HepG2 (cell line): ENCODE results near the gene C18orf54. TPM values are rescaled to one million over a fixed set of nuclear protein-coding genes. Genes with fewer than 3 reads are reported as not detected.

Experiments used
- AGO2 ChIP-seq: fragments of 200-400 bp; formaldehyde crosslinking; optimal IDR thresholded peaks from 2 replicates; pipeline ENCODE3; 2017; ENCODE audit warnings: mild to moderate bottlenecking, low read depth, low read length, moderate library complexity
- BRCA1 ChIP-seq: sonication (generic); formaldehyde crosslinking; IDR thresholded peaks from 2 replicates; pipeline ENCODE4 v1.4.0; 2020; ENCODE audit warnings: missing genetic modification reagents
- ETV5 ChIP-seq: IDR thresholded peaks from 2 replicates; pipeline ENCODE4 v1.6.1; 2018; ENCODE audit warnings: missing biosample characterization, missing genetic modification reagents, inconsistent platforms, borderline replicate concordance
- HMG20A ChIP-seq: IDR thresholded peaks from 2 replicates; pipeline ENCODE4 v1.6.1; 2016; ENCODE audit warnings: borderline replicate concordance
- KAT7 ChIP-seq: IDR thresholded peaks from 2 replicates; pipeline ENCODE4 v1.6.1; 2018; ENCODE audit warnings: borderline replicate concordance, missing compliant biosample characterization
- KLF11 ChIP-seq: IDR thresholded peaks from 2 replicates; pipeline ENCODE4 v1.6.1; 2016; ENCODE audit warnings: missing compliant biosample characterization
- NAIF1 ChIP-seq: sonication (generic); formaldehyde crosslinking; IDR thresholded peaks from 2 replicates; pipeline ENCODE4 v1.5.0; 2020; ENCODE audit warnings: mild to moderate bottlenecking, missing genetic modification reagents, borderline replicate concordance
- NCOA2 ChIP-seq: sonication (generic); formaldehyde crosslinking; IDR thresholded peaks from 2 replicates; pipeline ENCODE4 v1.8.0; 2022; ENCODE audit warnings: inconsistent platforms
- RARA ChIP-seq: IDR thresholded peaks from 2 replicates; pipeline ENCODE4 v1.6.1; 2016; ENCODE audit warnings: missing genetic modification reagents, missing compliant biosample characterization
- RCOR2 ChIP-seq: IDR thresholded peaks from 2 replicates; pipeline ENCODE4 v1.6.1; 2016; ENCODE audit warnings: missing biosample characterization, missing genetic modification reagents
- RNF2 ChIP-seq: fragments of 450-650 bp; conservative IDR thresholded peaks from 2 replicates; pipeline ENCODE4 v1.6.1; 2016; ENCODE audit warnings: low read depth
- ZBTB7B ChIP-seq: sonication (generic); formaldehyde crosslinking; IDR thresholded peaks from 2 replicates; pipeline ENCODE4 v1.4.0; 2020; ENCODE audit warnings: missing genetic modification reagents
- ZHX1 ChIP-seq: sonication (generic); formaldehyde crosslinking; IDR thresholded peaks from 2 replicates; pipeline ENCODE4 v1.8.1; 2022; ENCODE audit warnings: low read depth, mild to moderate bottlenecking, missing genetic modification reagents
- ZKSCAN8 ChIP-seq: IDR thresholded peaks from 2 replicates; pipeline ENCODE4 v1.6.1; 2016; ENCODE audit warnings: borderline replicate concordance, missing genetic modification reagents, missing compliant biosample characterization
- ZMYM3 ChIP-seq: sonication (generic); formaldehyde crosslinking; IDR thresholded peaks from 2 replicates; pipeline ENCODE4 v1.5.1; 2020; ENCODE audit warnings: mild to moderate bottlenecking, missing genetic modification reagents
- ZNF20 ChIP-seq: sonication (generic); formaldehyde crosslinking; IDR thresholded peaks from 2 replicates; pipeline ENCODE4 v1.4.0; 2020; ENCODE audit warnings: mild to moderate bottlenecking, moderate library complexity, missing genetic modification reagents
- ZNF317 ChIP-seq: sonication (generic); formaldehyde crosslinking; IDR thresholded peaks from 2 replicates; pipeline ENCODE4 v1.5.0; 2020; ENCODE audit warnings: mild to moderate bottlenecking, missing genetic modification reagents
- ZNF468 ChIP-seq: sonication (generic); formaldehyde crosslinking; IDR thresholded peaks from 2 replicates; pipeline ENCODE4 v1.8.0; 2022; ENCODE audit warnings: mild to moderate bottlenecking, moderate library complexity, missing genetic modification reagents
- ZNF556 ChIP-seq: sonication (generic); formaldehyde crosslinking; IDR thresholded peaks from 2 replicates; pipeline ENCODE4 v1.4.0; 2020; ENCODE audit warnings: mild to moderate bottlenecking, missing genetic modification reagents, borderline replicate concordance
- ZNF570 ChIP-seq: sonication (generic); formaldehyde crosslinking; IDR thresholded peaks from 2 replicates; pipeline ENCODE4 v1.4.0; 2020; ENCODE audit warnings: mild to moderate bottlenecking, missing genetic modification reagents, borderline replicate concordance
- ZNF597 ChIP-seq: sonication (generic); formaldehyde crosslinking; IDR thresholded peaks from 2 replicates; pipeline ENCODE4 v1.5.0; 2020; ENCODE audit warnings: missing genetic modification reagents
- ZNF720 ChIP-seq: sonication (generic); formaldehyde crosslinking; IDR thresholded peaks from 2 replicates; pipeline ENCODE4 v1.4.0; 2020; ENCODE audit warnings: missing genetic modification reagents
- ZNF878 ChIP-seq: sonication (generic); formaldehyde crosslinking; IDR thresholded peaks from 2 replicates; pipeline ENCODE4 v1.8.1; 2023; ENCODE audit warnings: mild to moderate bottlenecking, missing genetic modification reagents, moderate library complexity
- ZNF879 ChIP-seq: sonication (generic); formaldehyde crosslinking; IDR thresholded peaks from 2 replicates; pipeline ENCODE4 v1.8.1; 2023; ENCODE audit warnings: missing genetic modification reagents
- ZZZ3 ChIP-seq: sonication (generic); formaldehyde crosslinking; IDR thresholded peaks from 2 replicates; pipeline ENCODE4 v1.4.0; 2020; ENCODE audit warnings: missing genetic modification reagents, mild to moderate bottlenecking, borderline replicate concordance
- polyA plus RNA-seq, 8 experiments: library from polyadenylated mRNA; depleted of rRNA in 3 of 8; stranded (reverse) in 7 of 8; unstranded in 1 of 8; fragments of >200 nt; fragmentation: Illumina TruSeq in 4 of 8; extraction: Trizol in 4 of 8; gene quantifications; 2 replicates each; pipeline versions ENCODE4 v1.2.1 to v1.2.3, GENCODE V29; 2011 to 2016; ENCODE audit warnings: low read depth in 4 of 8, missing spikeins in 1 of 8, mixed read lengths in 1 of 8; ENCODE audit not compliant: insufficient read depth in 1 of 8
- total RNA-seq, 5 experiments: library from RNA; depleted of rRNA; stranded (reverse); fragments of >200 nt; fragmentation: Illumina TruSeq; extraction: Trizol; gene quantifications; 2 replicates each; pipeline ENCODE4 v1.2.3, GENCODE V29; 2016; ENCODE audit warnings: low read depth in 1 of 5
- TF ChIP-seq, protein P1 (sequence below): sonication (generic); formaldehyde crosslinking; IDR thresholded peaks from 2 replicates; pipeline ENCODE4 v1.5.0; 2020; ENCODE audit warnings: missing genetic modification reagents

Gene C18orf54
- total and polyA plus RNA-seq, 2 of the 13 experiments (the other 11 are each of a cell fraction or from before 2014, with no cell fraction given): 1.8 to 2.5 TPM

DNA sequence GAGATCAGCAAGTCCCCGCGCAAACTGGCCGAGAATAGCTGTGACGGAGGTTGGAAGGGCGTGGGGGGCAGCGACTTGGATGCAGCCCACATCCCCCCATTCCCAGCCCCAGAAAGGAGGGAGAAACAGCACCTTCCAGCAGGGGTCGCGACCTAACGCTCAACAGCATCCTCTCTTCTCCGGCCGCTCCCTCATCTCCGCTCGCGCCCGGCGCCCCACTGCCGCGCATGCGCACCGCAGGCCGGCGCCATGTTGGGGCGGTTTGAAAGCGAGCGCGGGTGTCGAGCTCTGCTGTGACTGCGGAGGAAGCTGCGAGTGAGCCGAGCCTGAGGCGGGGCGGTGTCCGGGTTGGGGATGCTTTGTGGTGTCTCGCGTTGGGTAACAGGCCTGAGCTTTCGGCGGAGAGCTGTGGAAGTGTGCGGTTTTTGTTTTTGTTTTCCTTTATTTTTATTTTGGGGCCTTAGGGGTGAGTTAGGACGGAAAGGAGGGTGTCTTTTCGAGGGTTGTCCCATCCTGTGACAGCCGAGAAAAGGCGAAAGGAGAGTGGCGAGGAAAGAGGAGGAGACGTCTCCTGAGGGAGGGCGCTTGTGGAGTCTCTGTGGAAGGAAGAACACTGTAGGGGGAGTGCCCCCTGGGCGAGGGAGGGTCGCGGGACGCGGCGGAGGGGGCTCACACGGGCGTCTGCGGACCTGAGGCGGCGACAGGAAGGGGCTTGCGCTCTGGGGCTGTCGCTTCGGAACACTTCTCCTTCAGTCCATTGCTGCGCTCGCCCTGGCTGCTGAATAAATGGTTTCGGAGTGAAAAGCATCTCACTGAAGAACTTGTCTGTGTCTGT lies at the start of gene C18orf54, which contains the start of gene STARD6 (continued):
- TF ChIP-seq ZNF317 (CRISPR knock-in tag) (no peak), KLF11 (CRISPR knock-in tag) (no peak), BRCA1 (CRISPR knock-in tag) (0 out of 2 replicates have a peak, but pooled peaks have one; percentile 40), ZNF20 (no peak), ZZZ3 (CRISPR knock-in tag) (no peak), HMG20A (CRISPR knock-in tag) (no peak), NAIF1 (peak; percentile 74; the same call in 1 of the 2 replicates), RARA (CRISPR knock-in tag) (no peak), RNF2 (no peak), ZNF879 (CRISPR knock-in tag) (no peak), NCOA2 (CRISPR knock-in tag) (no peak; the same call in 1 of the 2 replicates), ZKSCAN8 (0 out of 2 replicates have a peak, but pooled peaks have one; percentile 28), ZNF720 (CRISPR knock-in tag) (no peak), RCOR2 (no peak), ZNF878 (0 out of 2 replicates have a peak, but pooled peaks have one; percentile 16), ETV5 (CRISPR knock-in tag) (peak; percentile 31; the same call in 1 of the 2 replicates), ZHX1 (CRISPR knock-in tag) (no peak; the same call in 1 of the 2 replicates), ZNF570 (CRISPR knock-in tag) (no peak), ZNF556 (CRISPR knock-in tag) (no peak; the same call in 1 of the 2 replicates), ZMYM3 (CRISPR knock-in tag) (0 out of 2 replicates have a peak, but pooled peaks have one; percentile 9), AGO2 (no peak), KAT7 (peak; percentile 84), ZNF597 (CRISPR knock-in tag) (no peak), ZNF468 (CRISPR knock-in tag) (no peak), ZBTB7B (CRISPR knock-in tag) (no peak; the same call in none of the 2 replicates)
- TF ChIP-seq, protein P1, sequence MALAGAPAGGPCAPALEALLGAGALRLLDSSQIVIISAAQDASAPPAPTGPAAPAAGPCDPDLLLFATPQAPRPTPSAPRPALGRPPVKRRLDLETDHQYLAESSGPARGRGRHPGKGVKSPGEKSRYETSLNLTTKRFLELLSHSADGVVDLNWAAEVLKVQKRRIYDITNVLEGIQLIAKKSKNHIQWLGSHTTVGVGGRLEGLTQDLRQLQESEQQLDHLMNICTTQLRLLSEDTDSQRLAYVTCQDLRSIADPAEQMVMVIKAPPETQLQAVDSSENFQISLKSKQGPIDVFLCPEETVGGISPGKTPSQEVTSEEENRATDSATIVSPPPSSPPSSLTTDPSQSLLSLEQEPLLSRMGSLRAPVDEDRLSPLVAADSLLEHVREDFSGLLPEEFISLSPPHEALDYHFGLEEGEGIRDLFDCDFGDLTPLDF (CRISPR knock-in tag): peak; percentile 55; the same call in 1 of the 2 replicates
